Adipose tissue (tissue), 3 donors: Measurements from ENCODE around the gene UNC5A. TPM values are rescaled to one million over a fixed set of nuclear protein-coding genes. Genes with fewer than 3 reads are reported as not detected.

Experiments used
- H3K27ac ChIP-seq: one replicate; pipeline ENCODE4 v1.5.1; 2013; ENCODE audit warnings: low read depth, low read length
- WGBS, 3 donors: extraction: QIAGEN DNeasy Blood & Tissue Kit; methylation state at CpG; one replicate each; pipeline ENCODE4 v1.1.7; 2013; 5-methylcytosine and 5-hydroxymethylcytosine counted together
- polyA plus RNA-seq, 3 donors: library from polyadenylated mRNA; stranded (reverse); fragments of 200-250 nt; gene quantifications; one replicate each; pipeline ENCODE4 v1.2.3, GENCODE V29; 2013
- donor health status: healthy with polysubstance abuse.
- donor health status: Bipolar disorder and iron deficiency.
- donor health status: healthy.

UNC5A gene
- polyA plus RNA-seq, 3 donors = 0.11 to 0.51 (median 0.24) TPM

GRCh38 chr5:176918613-176919012 is 108.3 kb downstream of the UNC5A start:
- 96 to 97% (median 96%) methylated on average over 6 of the region's 6 CpGs for WGBS, 3 donors
- no peak overlapping the region for H3K27ac ChIP-seq

GRCh38 chr5:176921714-176922113 is 111.4 kb downstream of the UNC5A start:
- WGBS, 3 donors = 79 to 89% (median 85%) methylated on average over 3 of the region's 3 CpGs

GRCh38 chr5:176922817-176923216 is 112.5 kb downstream of the UNC5A start:
- 75 to 91% (median 90%) methylated on average over 2 of the region's 2 CpGs for WGBS, 3 donors
- no peak overlapping the region for H3K27ac ChIP-seq

More at GRCh38 chr5:176921714-176922113, 111.4 kb downstream of the UNC5A start:
- no peak overlapping the region for H3K27ac ChIP-seq

GRCh38 chr5:176927562-176927961 is 117.2 kb downstream of the UNC5A start:
- H3K27ac ChIP-seq = no peak overlapping the region
- 86 to 93% (median 87%) methylated on average over 3 of the region's 3 CpGs for WGBS, 3 donors

GRCh38 chr5:176929654-176930053 is 119.3 kb downstream of the UNC5A start:
- 84 to 97% (median 88%) methylated on average over 1 of the region's 1 CpG for WGBS, 3 donors
- no peak overlapping the region for H3K27ac ChIP-seq

Other genes starting within 250 kb of the UNC5A start
- under 1 TPM; 0.34 to 0.59 (median 0.36) TPM for gene GPRIN1, start 200.4 kb upstream of the UNC5A start, polyA plus RNA-seq
- under 1 TPM in 1 of 3 donors, not detected in 2; 0.53 TPM for gene SNCB, start 180.0 kb upstream of the UNC5A start, polyA plus RNA-seq
- gene EIF4E1B, start 179.9 kb upstream of the UNC5A start, polyA plus RNA-seq = under 1 TPM in 1 of 3 donors, not detected in 2; 0.20 TPM
- gene TSPAN17, start 163.1 kb upstream of the UNC5A start, polyA plus RNA-seq = 10 to 100 TPM; 16.2 to 20.9 (median 18.8) TPM
- gene HK3, start 88.8 kb downstream of the UNC5A start, polyA plus RNA-seq = 10 to 100 TPM in 2 of 3 donors, 1 to 10 TPM in 1; 4.0 to 48.0 (median 21.6) TPM
- 10 to 100 TPM; 15.8 to 26.0 (median 21.6) TPM for gene UIMC1, start 196.2 kb downstream of the UNC5A start, polyA plus RNA-seq
- 1 to 10 TPM; 5.3 to 6.0 (median 5.8) TPM for gene ZNF346, start 212.1 kb downstream of the UNC5A start, polyA plus RNA-seq